DMS114 treated with DMSO at 0.1 percent for 48 hours (cell line): ENCODE measurements around the gene CDH15.

Source experiments
- DNase-seq: peaks from one replicate; lab custom pipeline; 2025; ENCODE audit not compliant: unreplicated experiment; lab: John Stamatoyannopoulos, UW

CDH15 gene

GRCh38 chr16:89171216-89172170, at the start of gene CDH15:
Gene CDH15 (plus strand): TSS chr16:89171748. CDS start chr16:89171832, 84 bp downstream.
- peak; percentile 62 for DNase-seq

GRCh38 chr16:89122322-89122851, 49.2 kb upstream of the CDH15 start:
- DNase-seq = no peak

GRCh38 chr16:89123001-89123830, 48.3 kb upstream of the CDH15 start:
- no peak for DNase-seq

- no peak for DNase-seq
Observed at GRCh38 chr16:89123831-89124100, 47.8 kb upstream of the CDH15 start.

GRCh38 chr16:89129378-89129777, 42.2 kb upstream of the CDH15 start:
- DNase-seq = no peak

- no peak for DNase-seq
Observed at GRCh38 chr16:89130448-89130847, 41.1 kb upstream of the CDH15 start.

GRCh38 chr16:89131783-89132182, 39.8 kb upstream of the CDH15 start:
- no peak for DNase-seq

GRCh38 chr16:89132194-89133005, 39.1 kb upstream of the CDH15 start:
- DNase-seq = no peak

- DNase-seq = no peak
Observed at GRCh38 chr16:89133457-89134127, 38.0 kb upstream of the CDH15 start.

- no peak for DNase-seq
Observed at GRCh38 chr16:89134269-89134668, 37.3 kb upstream of the CDH15 start.

- no peak for DNase-seq
Observed at GRCh38 chr16:89135166-89135565, 36.4 kb upstream of the CDH15 start.

GRCh38 chr16:89135971-89136765, 35.4 kb upstream of the CDH15 start:
- no peak for DNase-seq

- DNase-seq = no peak
Observed at GRCh38 chr16:89136931-89137330, 34.6 kb upstream of the CDH15 start.

GRCh38 chr16:89137666-89138512, 33.7 kb upstream of the CDH15 start:
- no peak for DNase-seq

GRCh38 chr16:89138513-89138795, 33.1 kb upstream of the CDH15 start:
- DNase-seq = no peak

GRCh38 chr16:89138843-89139520, 32.6 kb upstream of the CDH15 start:
- no peak for DNase-seq

GRCh38 chr16:89139907-89140361, 31.6 kb upstream of the CDH15 start:
- DNase-seq = no peak

- no peak for DNase-seq
Observed at GRCh38 chr16:89140401-89140800, 31.1 kb upstream of the CDH15 start.
